Endothelial cell (in vitro differentiated cells): Measurements from ENCODE around the gene KIR3DL1. TPM values are rescaled to one million over a fixed set of nuclear protein-coding genes. Genes with fewer than 3 reads are reported as not detected.
"Not testable (repeated sequence)": the region's sequence is repeated elsewhere in the genome, so short reads cannot be mapped to it uniquely, and the experiment has no call there.

Experiments
- DNase-seq: peaks from one replicate; pipeline ENCODE4 v3.0.0; 2021; ENCODE audit warnings: low spot score
- H3K27ac Mint-ChIP-seq: one replicate; pipeline ENCODE4 v1.8.0; 2021; ENCODE audit warnings: mixed read lengths, inconsistent platforms; ENCODE audit not compliant: unreplicated experiment
- H3K27me3 Mint-ChIP-seq: one replicate; pipeline ENCODE4 v1.8.0; 2021; ENCODE audit warnings: mild to moderate bottlenecking, moderate library complexity, mixed read lengths, inconsistent platforms; ENCODE audit not compliant: unreplicated experiment
- H3K36me3 Mint-ChIP-seq: one replicate; pipeline ENCODE4 v1.8.0; 2021; ENCODE audit warnings: mild to moderate bottlenecking, low read depth, mixed read lengths, inconsistent platforms; ENCODE audit not compliant: unreplicated experiment
- H3K4me1 Mint-ChIP-seq: one replicate; pipeline ENCODE4 v1.8.0; 2021; ENCODE audit warnings: mild to moderate bottlenecking, mixed read lengths, inconsistent platforms; ENCODE audit not compliant: unreplicated experiment
- H3K4me3 Mint-ChIP-seq: one replicate; pipeline ENCODE4 v1.8.0; 2021; ENCODE audit warnings: mild to moderate bottlenecking, mixed read lengths, inconsistent platforms; ENCODE audit not compliant: unreplicated experiment
- H3K9me3 Mint-ChIP-seq: one replicate; pipeline ENCODE4 v1.8.0; 2021; ENCODE audit warnings: mixed read lengths, inconsistent platforms; ENCODE audit not compliant: unreplicated experiment
- long read RNA-seq: library from polyadenylated mRNA; unstranded; transcript quantifications from one replicate; pipeline ENCODE4 v2.0.0, GENCODE V29; 2020; ENCODE audit not compliant: unreplicated experiment
- total RNA-seq: library from RNA; stranded (reverse); fragmentation: NEBNext Ultra II Directional; extraction: Animal tissue kit (Norgen Biotek cat#: 25700); gene quantifications from one replicate; pipeline ENCODE4 v1.2.1, GENCODE V29; 2021; ENCODE audit not compliant: unreplicated experiment

Gene KIR3DL1
- total RNA-seq, result not detected
- long read RNA-seq, result 0 reads

DNA sequence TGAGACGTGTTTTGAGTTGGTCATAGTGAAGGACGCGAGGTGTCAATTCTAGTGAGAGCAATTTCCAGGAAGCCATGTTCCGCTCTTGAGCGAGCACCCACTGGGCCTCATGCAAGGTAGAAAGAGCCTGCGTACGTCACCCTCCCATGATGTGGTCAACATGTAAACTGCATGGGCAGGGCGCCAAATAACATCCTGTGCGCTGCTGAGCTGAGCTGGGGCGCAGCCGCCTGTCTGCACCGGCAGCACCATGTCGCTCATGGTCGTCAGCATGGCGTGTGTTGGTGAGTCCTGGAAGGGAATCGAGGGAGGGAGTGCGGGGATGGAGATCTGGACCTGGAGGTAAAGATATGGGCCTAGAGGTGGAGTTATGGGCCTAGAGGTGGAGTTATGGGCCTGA lies at the start of gene KIR3DL1:
Gene KIR3DL1 (plus strand): TSS at position 218 of the 400 bp plus-strand sequence.
- not testable (repeated sequence) for H3K27ac Mint-ChIP-seq, DNase-seq, H3K4me1 Mint-ChIP-seq
- H3K4me3 Mint-ChIP-seq, result peak within 1 kb of the TSS; percentile 69
- peaks cover 12% of the 10 kb centered on the region for H3K27me3 Mint-ChIP-seq
- peaks cover 43% of the 10 kb centered on the region for H3K36me3 Mint-ChIP-seq
- peaks cover 71% of the 10 kb centered on the region for H3K9me3 Mint-ChIP-seq

DNA sequence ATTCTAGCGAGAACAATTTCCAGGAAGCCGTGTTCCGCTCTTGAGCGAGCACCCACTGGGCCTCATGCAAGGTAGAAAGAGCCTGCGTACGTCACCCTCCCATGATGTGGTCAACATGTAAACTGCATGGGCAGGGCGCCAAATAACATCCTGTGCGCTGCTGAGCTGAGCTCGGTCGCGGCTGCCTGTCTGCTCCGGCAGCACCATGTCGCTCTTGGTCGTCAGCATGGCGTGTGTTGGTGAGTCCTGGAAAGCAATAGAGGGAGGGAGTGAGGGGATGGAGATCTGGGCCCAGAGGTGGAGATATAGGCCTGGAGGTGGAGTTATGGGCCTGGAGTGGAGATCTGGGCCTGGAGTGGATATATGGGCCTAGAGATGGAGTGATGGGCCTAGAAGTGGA lies 46.6 kb upstream of the KIR3DL1 start, which contains the start of gene KIR2DL1:
Gene KIR2DL1 (plus strand): TSS at position 148 of the 400 bp plus-strand sequence. CDS start 58 bp downstream, at position 206.
- Mint-ChIP-seq H3K27ac (peak within 1 kb of the TSS; percentile 59), H3K27me3 (peaks cover 14% of the 10 kb centered on the region), H3K36me3 (peaks cover 21% of the 10 kb centered on the region), H3K4me3 (peak within 1 kb of the TSS; percentile 23), H3K9me3 (peaks cover 59% of the 10 kb centered on the region)
- not testable (repeated sequence) for DNase-seq, H3K4me1 Mint-ChIP-seq

DNA sequence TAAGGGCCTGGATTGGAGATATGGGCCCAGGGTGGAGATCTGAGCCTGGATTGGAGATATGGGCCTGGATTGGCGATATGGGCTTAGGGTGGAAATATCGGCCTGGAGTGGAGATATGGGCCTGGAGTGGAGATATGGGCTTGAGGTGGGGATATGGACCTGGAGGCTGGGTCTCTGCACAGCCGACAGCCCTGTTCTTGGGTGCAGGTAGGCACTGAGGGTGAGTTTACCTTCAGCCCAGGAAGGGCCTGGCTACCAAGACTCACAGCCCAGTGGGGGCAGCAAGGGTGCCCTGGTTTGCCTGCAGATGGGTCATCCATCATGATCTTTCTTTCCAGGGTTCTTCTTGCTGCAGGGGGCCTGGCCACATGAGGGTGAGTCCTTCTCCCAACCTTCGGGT lies 45.8 kb upstream of the KIR3DL1 start:
- peaks cover 53% of the 10 kb centered on the region for H3K9me3 Mint-ChIP-seq
- peaks cover 20% of the 10 kb centered on the region for H3K36me3 Mint-ChIP-seq
- not testable (repeated sequence) for DNase-seq, H3K4me1 Mint-ChIP-seq, H3K27ac Mint-ChIP-seq
- H3K4me3 Mint-ChIP-seq, result peak overlapping the region; percentile 23
- peaks cover 12% of the 10 kb centered on the region for H3K27me3 Mint-ChIP-seq

DNA sequence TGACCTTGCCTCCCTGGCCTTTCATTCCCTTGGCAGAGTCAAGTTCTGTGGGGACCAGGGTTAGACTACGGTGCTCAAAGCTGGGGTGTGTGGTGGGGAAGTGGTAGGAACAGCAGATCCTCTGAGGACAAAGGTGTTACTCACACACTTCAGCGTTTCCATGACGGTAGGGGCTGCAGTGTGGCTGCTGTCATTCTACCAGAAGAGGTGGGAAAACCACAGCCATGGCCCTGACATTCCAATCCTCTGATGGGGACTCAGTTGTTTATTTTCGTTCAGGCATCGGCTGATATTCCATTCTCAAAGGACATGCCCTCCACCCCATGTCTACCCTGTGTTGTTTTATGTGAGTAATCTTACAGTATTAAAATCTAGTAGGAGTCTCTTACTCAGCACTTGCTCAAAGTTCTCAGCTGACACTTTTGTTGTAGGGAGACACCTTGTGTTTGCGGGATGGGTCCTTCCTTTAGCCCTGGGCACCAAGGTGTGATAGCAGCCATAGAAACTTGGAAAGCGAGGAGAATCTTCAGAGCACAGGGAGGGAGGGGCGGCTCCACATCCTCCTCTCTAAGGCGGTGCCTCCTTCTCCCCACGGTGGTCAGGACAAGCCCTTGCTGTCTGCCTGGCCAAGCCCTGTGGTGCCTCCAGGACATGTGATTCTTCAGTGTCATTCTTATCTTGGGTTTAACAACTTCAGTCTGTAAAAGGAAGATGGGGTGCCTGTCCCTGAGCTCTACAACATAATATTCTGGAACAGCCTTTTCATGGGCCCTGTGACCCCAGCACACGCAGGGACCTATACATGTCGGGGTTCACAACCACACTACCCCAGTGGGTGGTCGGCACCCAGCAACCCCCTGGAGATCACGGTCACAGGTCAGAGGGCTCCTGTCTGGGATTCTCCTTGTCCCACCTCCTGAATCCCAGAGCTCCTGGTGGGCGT lies 45.0 kb upstream of the KIR3DL1 start:
- Mint-ChIP-seq H3K9me3 (peaks cover 51% of the 10 kb centered on the region), H3K27me3 (peaks cover 12% of the 10 kb centered on the region), H3K36me3 (peaks cover 20% of the 10 kb centered on the region)
- not testable (repeated sequence) for H3K4me3 Mint-ChIP-seq, DNase-seq, H3K4me1 Mint-ChIP-seq, H3K27ac Mint-ChIP-seq

DNA sequence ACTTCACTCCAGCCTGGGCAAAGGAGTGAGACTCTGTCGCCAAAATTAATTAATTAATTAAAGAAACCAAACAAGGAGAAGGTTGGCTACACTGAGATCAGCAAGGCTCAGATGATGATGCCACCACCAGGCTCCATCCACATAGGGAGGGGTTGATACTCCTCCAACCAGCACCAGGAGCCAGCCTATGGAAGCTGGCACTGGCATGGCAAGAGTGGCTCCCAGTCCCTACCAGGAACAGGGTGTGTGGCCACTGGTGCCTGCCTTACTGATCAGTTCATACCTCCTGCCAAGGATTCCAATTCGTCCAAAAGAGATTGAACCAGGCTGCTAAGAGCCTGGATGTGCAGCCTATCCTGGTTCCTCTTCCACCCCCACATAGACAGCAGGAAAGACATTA lies 43.6 kb upstream of the KIR3DL1 start:
- not testable (repeated sequence) for H3K4me3 Mint-ChIP-seq, H3K27ac Mint-ChIP-seq, H3K4me1 Mint-ChIP-seq, DNase-seq
- Mint-ChIP-seq H3K9me3 (peaks cover 44% of the 10 kb centered on the region), H3K27me3 (peaks cover 13% of the 10 kb centered on the region), H3K36me3 (peaks cover 20% of the 10 kb centered on the region)

DNA sequence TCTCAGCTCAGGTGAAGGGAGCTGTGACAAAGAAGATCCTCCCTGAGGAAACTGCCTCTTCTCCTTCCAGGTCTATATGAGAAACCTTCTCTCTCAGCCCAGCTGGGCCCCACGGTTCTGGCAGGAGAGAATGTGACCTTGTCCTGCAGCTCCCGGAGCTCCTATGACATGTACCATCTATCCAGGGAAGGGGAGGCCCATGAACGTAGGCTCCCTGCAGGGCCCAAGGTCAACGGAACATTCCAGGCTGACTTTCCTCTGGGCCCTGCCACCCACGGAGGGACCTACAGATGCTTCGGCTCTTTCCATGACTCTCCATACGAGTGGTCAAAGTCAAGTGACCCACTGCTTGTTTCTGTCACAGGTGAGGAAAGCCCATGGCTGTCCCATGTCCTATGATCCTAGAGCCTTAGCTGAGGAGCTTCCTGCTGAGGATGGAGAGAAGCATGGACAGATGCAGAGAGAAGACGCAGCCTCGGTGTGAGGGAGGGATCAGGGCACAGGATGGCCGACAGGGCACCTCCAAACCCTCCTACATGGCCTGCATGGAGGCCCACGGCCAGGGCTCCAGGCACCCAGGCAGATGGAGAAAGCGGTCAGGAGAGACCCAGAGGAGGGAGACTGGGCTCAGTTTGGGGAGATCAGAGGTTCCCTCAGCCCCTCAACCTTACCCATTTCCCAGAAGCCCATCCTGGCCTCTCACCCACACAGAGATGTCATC lies 41.0 kb upstream of the KIR3DL1 start:
- H3K9me3 Mint-ChIP-seq, result peaks cover 38% of the 10 kb centered on the region

DNA sequence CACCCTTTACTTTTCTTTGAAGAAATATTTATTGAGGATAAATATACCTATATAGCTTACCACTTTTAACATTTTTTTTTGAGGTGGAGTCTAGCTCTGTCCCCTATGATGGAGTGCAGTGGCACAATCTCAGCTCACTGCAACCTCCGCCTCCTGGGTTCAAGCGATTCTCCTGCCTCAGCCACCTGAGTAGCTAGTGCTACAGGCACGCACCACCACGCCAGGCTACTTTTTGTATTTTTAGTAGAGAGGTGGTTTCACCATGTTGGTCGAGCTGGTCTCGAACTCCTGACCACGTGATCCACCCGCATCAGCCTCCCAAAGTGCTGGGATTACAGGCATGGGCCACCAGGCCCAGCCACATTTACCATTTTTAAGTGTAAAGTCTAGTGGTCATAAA lies 40.4 kb upstream of the KIR3DL1 start:
- not testable (repeated sequence) for H3K4me3 Mint-ChIP-seq, DNase-seq, H3K4me1 Mint-ChIP-seq, H3K36me3 Mint-ChIP-seq, H3K27ac Mint-ChIP-seq, H3K27me3 Mint-ChIP-seq
- peaks cover 36% of the 10 kb centered on the region for H3K9me3 Mint-ChIP-seq

More for the DNA sequence above, 41.0 kb upstream of the KIR3DL1 start:
- not testable (repeated sequence) for H3K36me3 Mint-ChIP-seq, H3K4me1 Mint-ChIP-seq, H3K27ac Mint-ChIP-seq, H3K27me3 Mint-ChIP-seq, DNase-seq, H3K4me3 Mint-ChIP-seq

DNA sequence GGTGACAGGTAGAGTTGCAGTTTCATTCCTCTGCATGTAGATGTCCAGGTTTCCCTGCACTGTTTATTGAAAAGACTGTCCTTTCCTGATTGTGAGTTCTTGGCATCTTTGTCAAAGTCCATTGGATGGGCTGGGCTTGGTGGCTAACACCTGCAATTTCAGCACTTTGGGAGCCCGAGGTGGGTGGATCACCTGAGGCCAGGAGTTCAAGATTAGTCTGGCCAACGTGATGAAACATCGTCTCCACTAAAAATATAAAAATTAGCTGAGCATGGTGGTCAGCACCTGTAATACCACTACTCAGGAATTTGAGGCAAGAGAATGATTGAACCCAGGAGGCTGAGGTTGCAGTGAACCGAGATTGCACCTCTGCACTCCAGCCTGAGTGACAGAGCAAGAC lies 38.4 kb upstream of the KIR3DL1 start:
- H3K9me3 Mint-ChIP-seq, result peaks cover 34% of the 10 kb centered on the region
- not testable (repeated sequence) for H3K4me1 Mint-ChIP-seq, H3K27me3 Mint-ChIP-seq, H3K27ac Mint-ChIP-seq, H3K36me3 Mint-ChIP-seq, DNase-seq, H3K4me3 Mint-ChIP-seq

DNA sequence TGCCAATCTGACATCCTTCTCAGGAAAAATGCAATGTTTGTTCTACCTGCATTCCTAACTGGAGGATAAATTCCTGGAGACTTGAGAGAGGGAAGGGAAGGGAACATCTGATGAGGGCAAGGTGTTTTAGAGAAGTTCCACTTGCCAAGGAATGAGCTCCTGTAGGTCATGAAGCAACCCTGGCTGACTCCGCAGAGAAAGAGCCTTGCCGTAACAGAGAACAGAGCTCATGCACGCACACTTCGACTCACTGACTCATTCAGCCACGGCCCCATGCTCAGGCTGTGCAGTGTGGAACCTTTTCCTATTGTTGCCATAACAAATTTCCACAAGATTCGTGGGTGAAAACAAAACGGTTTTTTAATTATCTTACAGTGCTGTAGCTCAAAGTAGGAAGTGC lies 37.4 kb upstream of the KIR3DL1 start:
- not testable (repeated sequence) for H3K4me3 Mint-ChIP-seq, H3K27ac Mint-ChIP-seq, H3K27me3 Mint-ChIP-seq, H3K36me3 Mint-ChIP-seq, H3K4me1 Mint-ChIP-seq, DNase-seq
- peaks cover 39% of the 10 kb centered on the region for H3K9me3 Mint-ChIP-seq

DNA sequence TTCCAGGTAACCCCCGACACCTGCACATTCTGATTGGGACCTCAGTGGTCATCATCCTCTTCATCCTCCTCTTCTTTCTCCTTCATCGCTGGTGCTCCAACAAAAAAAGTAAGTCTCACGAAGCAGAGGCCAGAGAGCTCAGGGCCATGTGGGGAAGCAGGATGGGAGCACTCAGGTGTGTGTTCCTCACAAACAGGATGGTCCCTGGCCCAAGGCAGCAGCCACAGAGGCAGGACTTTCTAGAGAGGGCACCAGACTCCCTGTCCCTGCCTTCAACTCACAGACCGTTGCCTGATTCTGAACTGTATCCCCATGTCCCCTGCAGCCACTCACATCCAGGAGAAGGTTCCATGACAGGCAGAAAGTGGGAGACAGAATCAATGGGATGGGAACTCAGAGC lies 33.4 kb upstream of the KIR3DL1 start:
- not testable (repeated sequence) for DNase-seq, H3K27ac Mint-ChIP-seq, H3K4me1 Mint-ChIP-seq, H3K4me3 Mint-ChIP-seq, H3K27me3 Mint-ChIP-seq
- Mint-ChIP-seq H3K36me3 (peaks cover 11% of the 10 kb centered on the region), H3K9me3 (peaks cover 56% of the 10 kb centered on the region)

DNA sequence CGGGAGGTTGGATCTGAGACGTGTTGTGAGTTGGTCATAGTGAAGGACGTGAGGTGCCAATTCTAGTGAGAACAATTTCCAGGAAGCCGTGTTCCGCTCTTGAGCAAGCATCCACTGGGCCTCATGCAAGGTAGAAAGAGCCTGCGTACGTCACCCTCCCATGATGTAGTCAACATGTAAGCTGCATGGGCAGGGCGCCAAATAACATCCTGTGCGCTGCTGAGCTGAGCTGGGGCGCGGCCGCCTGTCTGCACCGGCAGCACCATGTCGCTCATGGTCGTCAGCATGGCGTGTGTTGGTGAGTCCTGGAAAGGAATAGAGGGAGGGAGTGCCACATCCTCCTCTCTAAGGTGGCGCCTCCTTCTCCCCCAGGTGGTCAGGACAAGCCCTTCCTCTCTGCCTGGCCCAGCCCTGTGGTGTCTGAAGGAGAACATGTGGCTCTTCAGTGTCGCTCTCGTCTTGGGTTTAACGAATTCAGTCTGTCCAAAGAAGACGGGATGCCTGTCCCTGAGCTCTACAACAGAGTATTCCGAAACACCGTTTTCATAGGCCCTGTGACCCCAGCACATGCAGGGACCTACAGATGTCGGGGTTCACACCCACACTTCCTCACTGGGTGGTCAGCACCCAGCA lies 30.1 kb upstream of the KIR3DL1 start:
- H3K4me1 Mint-ChIP-seq, H3K4me3 Mint-ChIP-seq, DNase-seq, H3K27ac Mint-ChIP-seq: not testable (repeated sequence)
- Mint-ChIP-seq H3K9me3 (peaks cover 62% of the 10 kb centered on the region), H3K27me3 (peaks cover 14% of the 10 kb centered on the region), H3K36me3 (peaks cover 26% of the 10 kb centered on the region)
